Measurements from ENCODE around the gene DRD1.

DNA sequence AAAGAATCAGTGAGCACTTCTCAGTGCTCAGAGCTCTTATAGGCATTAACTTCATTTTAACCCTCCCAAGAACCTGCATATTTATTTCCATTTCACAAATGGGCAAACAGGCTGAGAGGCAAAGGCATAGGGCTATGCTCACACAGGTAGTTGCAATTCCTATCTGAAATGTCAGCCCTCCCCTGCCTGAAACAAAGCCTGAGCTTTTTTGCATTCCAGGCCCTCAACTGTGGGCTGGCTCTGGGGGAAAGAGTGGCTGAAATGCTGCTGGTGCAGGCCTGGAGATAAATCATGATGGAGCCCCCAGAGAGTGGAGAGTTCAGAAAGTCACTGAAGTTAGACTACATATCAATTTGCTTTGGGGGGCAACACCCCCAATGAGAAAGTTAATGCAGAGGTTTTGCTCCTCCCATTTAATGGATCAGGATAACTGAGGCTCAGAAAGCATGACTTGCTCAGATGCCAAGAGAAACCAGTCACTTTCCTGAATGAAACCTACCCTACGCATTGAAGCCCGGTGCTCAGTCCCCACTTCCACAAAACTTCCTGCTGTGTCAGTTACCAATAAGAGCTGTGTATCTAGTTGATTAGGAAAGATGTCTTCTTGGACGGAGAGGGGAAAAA lies 5.6 kb downstream of the DRD1 start:
- TF ChIP-seq, protein P1, sequence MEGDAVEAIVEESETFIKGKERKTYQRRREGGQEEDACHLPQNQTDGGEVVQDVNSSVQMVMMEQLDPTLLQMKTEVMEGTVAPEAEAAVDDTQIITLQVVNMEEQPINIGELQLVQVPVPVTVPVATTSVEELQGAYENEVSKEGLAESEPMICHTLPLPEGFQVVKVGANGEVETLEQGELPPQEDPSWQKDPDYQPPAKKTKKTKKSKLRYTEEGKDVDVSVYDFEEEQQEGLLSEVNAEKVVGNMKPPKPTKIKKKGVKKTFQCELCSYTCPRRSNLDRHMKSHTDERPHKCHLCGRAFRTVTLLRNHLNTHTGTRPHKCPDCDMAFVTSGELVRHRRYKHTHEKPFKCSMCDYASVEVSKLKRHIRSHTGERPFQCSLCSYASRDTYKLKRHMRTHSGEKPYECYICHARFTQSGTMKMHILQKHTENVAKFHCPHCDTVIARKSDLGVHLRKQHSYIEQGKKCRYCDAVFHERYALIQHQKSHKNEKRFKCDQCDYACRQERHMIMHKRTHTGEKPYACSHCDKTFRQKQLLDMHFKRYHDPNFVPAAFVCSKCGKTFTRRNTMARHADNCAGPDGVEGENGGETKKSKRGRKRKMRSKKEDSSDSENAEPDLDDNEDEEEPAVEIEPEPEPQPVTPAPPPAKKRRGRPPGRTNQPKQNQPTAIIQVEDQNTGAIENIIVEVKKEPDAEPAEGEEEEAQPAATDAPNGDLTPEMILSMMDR (IDR thresholded peaks at IDR 0.05): no peak
- no peak for TF ChIP-seq POLR2AphosphoS5 (IDR thresholded peaks at IDR 0.05)
